HL-60 (cell line): ENCODE measurements around the gene PCYT1A.
A peak's percentile ranks its signal among the peaks of the same experiment; 100 is the strongest.

ENCODE experiments used
- DNase-seq, 2 experiments: peaks; one replicate each; pipeline ENCODE4 v3.0.0-alpha.2; 2010 to 2020; ENCODE audit warnings: low read depth in 1 of 2, low spot score in 1 of 2
- H3K27ac ChIP-seq: fragments of 250-450 bp; sonication (Bioruptor Pico); replicated peaks from 2 replicates; pipeline ENCODE4 v1.5.1; 2020; ENCODE audit warnings: mild to moderate bottlenecking, moderate library complexity
- H3K27me3 ChIP-seq: fragments of 250-450 bp; sonication (Bioruptor Pico); 2 replicates; pipeline ENCODE4 v1.5.1; 2021; ENCODE audit warnings: mild to moderate bottlenecking, moderate library complexity; ENCODE audit not compliant: insufficient read depth, poor library complexity, severe bottlenecking
- H3K4me3 ChIP-seq: replicated peaks from 2 replicates; pipeline ENCODE4 v1.5.1; 2011; ENCODE audit warnings: mild to moderate bottlenecking, control low read depth, low read length; ENCODE audit not compliant: insufficient read depth
- CTCF ChIP-seq: IDR thresholded peaks from one replicate; pipeline ENCODE4 v1.5.1; 2011; ENCODE audit warnings: low read length, control low read depth, inconsistent platforms; ENCODE audit not compliant: insufficient read depth
- GABPA ChIP-seq: IDR thresholded peaks from 2 replicates; pipeline ENCODE4 v1.6.1; 2012; ENCODE audit warnings: low read depth
- POLR2AphosphoS5 ChIP-seq: IDR thresholded peaks from 2 replicates; pipeline ENCODE4 v1.6.1; 2012; ENCODE audit warnings: low read depth
- REST ChIP-seq: IDR thresholded peaks from 2 replicates; pipeline ENCODE4 v1.6.1; 2012; ENCODE audit warnings: low read depth; ENCODE audit not compliant: insufficient replicate concordance
- SPI1 ChIP-seq: IDR thresholded peaks from 2 replicates; pipeline ENCODE4 v1.6.1; 2012; ENCODE audit warnings: low read depth, mild to moderate bottlenecking, borderline replicate concordance

Gene PCYT1A

GRCh38 chr3:196292286-196292923, 4.9 kb upstream of the PCYT1A start:
- H3K27ac ChIP-seq, result no peak overlapping the region
- no peak for DNase-seq
- no peak for TF ChIP-seq CTCF
- TF ChIP-seq GABPA, result no peak
- TF ChIP-seq REST, result no peak
- TF ChIP-seq SPI1, result no peak
- TF ChIP-seq POLR2AphosphoS5, result no peak
- H3K4me3 ChIP-seq, result no peak overlapping the region
- H3K27me3 ChIP-seq, result no peaks in the 10 kb centered on the region

GRCh38 chr3:196288141-196288460, 575 bp upstream of the PCYT1A start:
- Histone ChIP-seq H3K27me3 (no peaks in the 10 kb centered on the region), H3K4me3 (peak overlapping the region; percentile 68), H3K27ac (peak overlapping the region; percentile 88)
- DNase-seq, result no peak
- TF ChIP-seq CTCF (no peak), SPI1 (peak; percentile 13; the same call in 1 of the 2 replicates)

GRCh38 chr3:196287090-196287439, 461 bp downstream of the PCYT1A start:
- no peak for DNase-seq
- TF ChIP-seq POLR2AphosphoS5 (no peak), CTCF (no peak), GABPA (no peak), REST (no peak), SPI1 (no peak)

GRCh38 chr3:196284396-196284795, 3.1 kb downstream of the PCYT1A start:
- no peak overlapping the region for H3K27ac ChIP-seq
- no peak for TF ChIP-seq CTCF
- TF ChIP-seq POLR2AphosphoS5, result no peak
- no peak for TF ChIP-seq GABPA
- TF ChIP-seq REST, result no peak
- no peak for TF ChIP-seq SPI1
- H3K4me3 ChIP-seq, result no peak overlapping the region
- DNase-seq, result no peak
- no peaks in the 10 kb centered on the region for H3K27me3 ChIP-seq

More at GRCh38 chr3:196287090-196287439, 461 bp downstream of the PCYT1A start:
- Histone ChIP-seq H3K4me3 (peak overlapping the region; percentile 68), H3K27me3 (no peaks in the 10 kb centered on the region), H3K27ac (peak overlapping the region; percentile 88)
